Stimulated activated CD4-positive, alpha-beta T cell treated with anti-CD3 and anti-CD28 coated beads, Interleukin-12 subunit alpha, Interleukin-12 subunit beta, amount 100 ng/mL, for 24 hours (primary cell): Measurements from ENCODE around the gene TIMM13.

Source experiments
- DNase-seq, 2 experiments: peaks; one replicate each; pipeline ENCODE4 v3.0.0-alpha.2; 2020; ENCODE audit warnings: low read depth in 2 of 2

TIMM13 gene

GRCh38 chr19:2454962-2455850 lies 27.8 kb upstream of the TIMM13 start:
- DNase-seq: no peak

GRCh38 chr19:2454199-2454961 lies 27.0 kb upstream of the TIMM13 start:
- DNase-seq: no peak

DNA sequence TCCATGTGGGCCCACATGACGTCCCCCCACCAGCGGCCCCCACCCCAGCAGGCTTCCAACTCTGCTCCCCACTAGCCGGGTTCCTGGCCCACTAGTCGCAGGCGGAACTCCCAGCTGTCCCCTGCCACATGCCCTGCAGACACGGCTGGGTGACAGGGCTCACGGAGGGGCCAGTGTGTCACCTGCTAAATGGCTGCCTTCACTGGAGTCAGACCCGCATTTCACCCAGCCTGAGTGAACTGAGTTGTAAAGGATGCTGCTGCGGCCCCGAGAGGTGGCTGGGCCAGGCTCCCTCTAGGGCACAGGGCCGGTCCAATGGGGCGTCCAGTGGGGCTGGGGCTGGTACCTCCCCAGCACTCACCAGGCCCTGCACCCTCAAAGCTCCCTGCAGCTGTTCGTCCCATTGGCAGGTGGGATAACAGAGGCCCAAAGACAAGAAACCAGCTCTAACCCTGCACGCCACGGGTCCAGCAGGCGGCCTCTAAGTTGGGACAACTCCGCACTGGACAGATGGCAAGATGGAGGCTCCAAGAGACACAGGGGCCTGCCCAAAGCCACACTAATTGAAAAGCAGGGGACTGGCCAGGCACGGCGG lies 26.1 kb upstream of the TIMM13 start:
- no peak for DNase-seq

DNA sequence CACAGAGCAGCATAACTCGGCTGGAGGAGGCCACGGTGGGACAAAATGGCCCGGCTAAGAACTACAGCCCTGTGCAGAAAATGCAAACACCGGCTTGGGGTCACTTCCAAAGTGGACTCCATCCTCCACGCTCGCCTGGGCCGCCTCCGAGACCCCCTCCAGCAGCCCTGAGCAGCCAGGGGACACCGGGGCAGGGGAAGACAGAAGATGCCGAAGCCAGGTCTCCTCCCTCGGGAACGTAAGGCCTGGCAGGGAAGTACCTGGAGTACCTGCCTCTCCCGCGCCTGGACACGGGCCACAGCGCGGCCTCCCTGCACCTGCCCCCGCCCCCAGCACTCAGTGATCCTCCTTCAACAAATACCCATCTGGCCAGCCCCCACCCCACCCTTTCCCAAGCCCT lies 24.4 kb upstream of the TIMM13 start:
- DNase-seq: no peak

DNA sequence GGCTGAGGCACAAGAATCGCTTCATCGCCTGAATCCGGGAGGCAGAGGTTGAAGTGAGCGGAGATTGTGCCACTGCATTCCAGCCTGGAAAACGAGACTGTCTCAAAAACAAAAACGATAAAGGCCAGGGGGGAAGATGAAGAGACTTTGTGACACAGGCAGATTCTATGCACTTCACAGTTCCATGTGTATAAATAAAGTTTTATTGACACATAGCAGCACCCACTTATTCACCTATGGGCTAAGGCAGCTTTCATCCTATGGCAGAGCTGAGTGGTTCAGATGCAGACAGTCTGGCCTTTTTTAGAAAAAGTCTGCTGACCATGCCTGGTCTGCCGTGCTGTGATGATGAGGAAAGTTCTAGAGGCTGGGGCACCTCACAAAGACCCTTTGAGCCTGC lies 23.8 kb upstream of the TIMM13 start:
- no peak for DNase-seq

DNA sequence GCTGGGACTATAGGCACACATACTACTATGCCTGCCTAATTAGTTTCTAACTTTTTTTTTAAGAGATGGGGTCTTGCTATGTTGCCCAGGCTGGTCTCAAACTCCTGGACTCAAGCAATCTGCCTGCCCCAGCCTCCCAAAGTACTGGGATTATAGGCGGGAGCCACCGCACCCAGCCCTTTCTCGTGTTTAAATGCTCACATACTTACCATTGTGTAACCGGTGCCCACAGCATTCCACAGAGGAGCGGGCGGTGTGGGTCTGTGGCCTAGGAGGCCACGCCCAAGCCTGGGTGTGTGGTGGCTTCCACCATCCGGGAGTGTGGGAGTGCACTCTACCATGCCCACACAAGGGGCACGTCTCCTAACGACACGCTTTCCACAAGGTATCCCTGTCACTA lies 21.6 kb upstream of the TIMM13 start:
- DNase-seq: no peak

GRCh38 chr19:2446381-2446780 lies 19.0 kb upstream of the TIMM13 start:
- DNase-seq: no peak

DNA sequence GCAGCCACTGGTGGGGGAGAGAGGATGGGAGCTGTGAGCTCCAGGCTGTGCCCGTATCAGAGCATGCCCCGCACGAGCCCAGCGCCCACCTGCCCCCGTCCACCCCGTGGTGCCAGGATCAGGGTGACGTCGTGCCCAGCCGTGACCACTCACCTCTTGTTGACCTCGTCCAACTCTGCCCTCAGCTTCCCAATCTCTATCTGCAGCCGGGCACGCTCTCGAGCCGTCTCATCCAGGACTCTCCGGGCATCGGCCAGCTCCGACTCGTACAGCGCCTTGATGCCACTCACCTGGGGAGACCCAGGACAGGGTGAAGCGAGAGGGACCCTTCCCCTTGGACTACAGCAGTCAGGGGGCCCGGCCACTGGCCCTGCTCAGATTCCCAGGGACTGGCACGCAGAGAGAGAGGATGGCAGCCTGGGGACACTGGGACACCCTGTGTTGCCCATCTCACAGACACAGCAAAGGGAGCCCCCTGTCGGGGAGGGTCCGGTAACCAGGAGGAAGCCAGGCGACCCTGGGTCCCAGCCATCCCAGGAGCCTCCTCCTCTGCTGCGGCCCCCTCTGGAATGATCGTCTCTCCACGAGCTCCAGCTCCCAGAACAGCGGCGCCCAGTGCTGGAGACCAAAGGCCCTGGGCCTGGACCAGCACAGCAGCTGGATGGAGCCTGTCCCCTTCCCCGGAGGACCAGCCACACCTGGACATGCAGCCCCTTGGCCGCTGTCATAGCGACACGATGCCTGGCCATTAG lies 17.0 kb upstream of the TIMM13 start:
- no peak for DNase-seq

DNA sequence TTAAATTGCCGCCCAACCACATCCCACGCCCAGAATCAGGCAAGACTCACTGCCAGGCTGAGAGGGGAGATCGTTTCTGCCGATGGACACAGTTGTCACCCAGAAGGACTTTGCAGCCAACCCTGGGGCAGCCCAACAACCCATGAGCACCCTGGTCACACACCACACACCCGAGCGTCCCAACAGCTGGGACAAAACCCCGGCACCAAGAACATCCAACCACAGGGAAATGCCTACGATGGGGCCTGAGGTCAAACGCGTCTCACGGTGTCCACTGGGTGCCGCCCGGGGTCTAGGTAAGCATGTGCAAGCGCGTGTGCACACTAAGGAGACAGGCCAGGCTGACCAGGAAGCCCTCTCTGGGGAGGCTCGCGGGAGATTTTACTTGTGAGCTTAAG lies 16.4 kb upstream of the TIMM13 start:
- no peak for DNase-seq

DNA sequence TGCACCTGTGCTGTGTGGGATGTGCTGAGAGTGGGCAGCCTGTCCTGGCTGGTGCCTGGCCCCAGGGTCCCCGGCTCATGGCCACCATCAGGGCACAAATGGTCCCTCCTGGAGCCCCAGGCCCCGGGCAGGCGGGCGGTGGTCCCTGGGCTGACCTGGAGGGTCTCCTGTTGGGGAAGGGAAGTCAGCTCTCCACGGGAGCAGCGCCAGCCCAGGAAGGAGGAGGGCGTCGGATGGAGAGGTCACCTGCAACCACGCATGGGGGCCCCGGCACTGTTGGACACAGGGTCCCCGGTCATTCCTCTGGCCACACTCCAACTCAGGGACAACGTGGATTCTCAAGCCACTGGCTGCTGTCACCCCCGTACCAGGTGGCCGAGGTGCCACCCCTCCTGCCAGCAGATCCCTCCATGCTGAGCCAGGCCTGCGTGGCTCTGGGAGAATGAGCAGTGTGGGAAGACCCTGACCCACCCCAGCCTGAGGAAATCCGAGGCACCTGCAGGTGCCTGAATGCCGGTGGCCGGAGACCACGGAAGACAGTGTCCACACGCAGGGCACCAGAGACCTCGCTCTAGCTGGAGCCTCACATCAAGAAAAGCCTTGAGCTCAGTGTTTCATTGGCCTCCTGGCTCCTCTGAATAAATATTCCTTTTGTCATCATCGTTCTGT lies 15.9 kb upstream of the TIMM13 start:
- DNase-seq: no peak

DNA sequence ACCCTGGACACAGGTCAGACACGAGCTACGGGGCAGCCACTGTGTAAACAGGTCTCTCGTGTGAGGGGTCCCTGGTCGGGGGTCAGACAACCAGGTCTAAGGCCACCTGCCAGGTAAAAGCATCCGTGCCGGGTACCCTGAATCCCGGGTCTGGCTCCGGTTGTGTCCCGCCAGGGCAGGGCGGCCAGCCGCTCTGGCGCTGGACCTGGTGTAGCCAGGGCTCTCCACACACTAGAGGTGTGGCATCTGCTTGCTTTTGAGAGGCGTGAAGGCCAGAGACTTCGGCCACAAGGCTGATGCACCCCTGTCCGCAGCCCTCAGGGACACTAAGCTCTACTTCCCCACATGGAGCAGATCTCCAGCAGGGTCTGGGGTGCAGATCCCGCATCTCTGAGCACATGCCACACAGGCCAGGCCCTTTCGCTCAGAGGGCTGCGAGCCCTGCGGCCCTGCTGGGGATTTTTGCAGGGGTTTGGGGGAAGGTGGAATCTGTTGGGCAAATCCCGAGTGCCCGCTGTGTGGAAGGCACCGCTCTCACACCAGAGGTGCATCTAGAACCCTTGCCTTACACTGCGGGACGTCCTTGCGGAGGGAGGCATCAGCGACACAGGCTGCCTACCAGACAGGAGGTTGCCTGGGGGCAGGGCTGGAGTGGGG lies 13.8 kb upstream of the TIMM13 start:
- DNase-seq: no peak

DNA sequence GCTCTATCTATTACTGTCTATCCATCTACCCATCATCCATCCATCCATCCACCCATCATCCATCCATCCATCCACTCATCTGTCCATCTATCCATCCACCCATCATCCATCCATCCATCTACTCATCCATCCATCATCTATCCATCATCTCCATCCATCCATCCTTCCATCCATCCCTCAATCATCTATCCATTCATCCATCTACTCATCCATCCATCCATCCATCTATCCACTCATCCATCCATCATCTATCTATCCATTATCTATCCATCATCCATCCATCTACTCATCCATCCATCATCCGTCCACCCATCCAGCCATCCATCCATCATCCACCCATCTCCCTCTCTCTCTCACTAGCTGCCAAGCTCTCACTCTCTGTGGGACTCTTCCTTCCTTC lies 13.1 kb upstream of the TIMM13 start:
- no peak for DNase-seq

DNA sequence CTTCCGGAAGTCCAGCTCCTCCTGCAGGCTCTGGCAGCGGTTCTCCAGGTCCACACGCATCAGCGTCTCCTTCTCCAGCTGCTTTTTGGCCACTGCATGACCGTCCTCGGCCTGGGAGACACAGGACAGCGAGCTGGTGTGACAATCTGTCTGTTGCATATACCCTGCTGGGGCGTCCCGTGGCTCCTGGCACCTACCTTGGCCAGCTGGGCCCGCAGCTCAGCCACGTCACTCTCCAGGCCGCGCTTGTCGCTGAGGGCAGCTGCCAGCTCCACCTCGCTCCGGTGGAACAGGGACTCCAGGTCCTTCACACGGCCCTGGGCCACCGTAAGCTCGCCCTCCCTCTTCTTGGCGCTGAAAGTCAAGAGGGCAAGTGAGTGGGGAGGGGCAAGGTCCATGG lies 10.8 kb upstream of the TIMM13 start:
- DNase-seq: no peak

- DNase-seq: no peak
These were observed 9.5 kb upstream of the TIMM13 start for GRCh38 chr19:2436926-2437325.

GRCh38 chr19:2436384-2436783 lies 9.0 kb upstream of the TIMM13 start:
- DNase-seq: no peak

DNA sequence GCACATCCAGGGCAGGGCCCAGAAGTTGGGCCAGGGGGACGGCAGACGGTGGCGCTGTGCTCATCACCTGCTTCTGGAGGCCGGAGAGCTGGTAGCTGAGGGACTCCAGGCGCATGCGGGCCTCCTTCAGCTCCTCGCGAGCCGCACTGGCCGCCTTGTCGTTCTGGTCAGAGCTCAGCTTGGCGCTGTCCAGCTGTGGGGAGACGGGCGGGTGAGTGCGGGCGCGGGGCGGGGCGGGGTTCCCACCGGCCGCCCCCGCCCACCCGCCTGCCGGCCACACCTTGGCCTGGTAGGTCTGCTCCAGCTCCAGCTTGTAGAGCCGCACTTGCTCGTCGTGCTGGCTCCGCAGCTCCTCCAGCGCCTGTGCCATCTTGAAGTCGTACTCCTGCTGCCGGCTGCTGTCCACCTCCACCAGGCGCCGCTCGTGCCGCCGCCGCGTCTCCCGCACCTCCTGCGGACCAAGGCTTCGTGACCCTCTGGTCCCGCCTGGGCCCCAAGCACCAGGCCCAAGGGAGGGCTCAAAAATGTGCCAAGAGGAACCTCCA lies 7.4 kb upstream of the TIMM13 start:
- no peak for DNase-seq

- no peak for DNase-seq
These were observed 6.9 kb upstream of the TIMM13 start for GRCh38 chr19:2434267-2434666.

DNA sequence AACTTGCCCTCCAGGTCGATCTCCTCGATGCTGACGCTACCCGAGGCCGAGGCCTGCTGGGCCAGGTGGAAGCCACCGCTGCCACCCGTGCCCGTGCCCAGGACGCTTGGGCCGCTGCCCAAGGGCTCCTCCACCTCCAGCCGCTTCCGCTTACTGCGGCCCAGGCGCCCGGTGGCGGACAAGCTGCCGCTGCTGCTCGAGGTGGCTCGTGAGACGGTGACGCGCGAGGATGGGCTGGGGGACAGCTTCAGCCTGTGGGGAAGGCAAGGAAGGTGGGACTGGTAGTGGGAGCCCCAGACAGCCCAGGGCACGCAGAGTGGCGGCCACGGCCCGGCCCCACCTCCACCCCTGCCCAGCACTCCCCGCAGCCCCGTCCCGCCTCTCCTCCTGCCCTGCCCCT lies 6.5 kb upstream of the TIMM13 start:
- no peak for DNase-seq

GRCh38 chr19:2432131-2432848 lies 4.9 kb upstream of the TIMM13 start:
- no peak for DNase-seq
